Activated CD4-positive, alpha-beta T cell treated with anti-CD3 and anti-CD28 coated beads for 1 hour (primary cell): ENCODE data around the gene SLAMF1.
"Not testable (repeated sequence)": the region's sequence is repeated elsewhere in the genome, so short reads cannot be mapped to it uniquely, and the experiment has no call there.

ENCODE experiments used
- DNase-seq: peaks from one replicate; pipeline ENCODE4 v3.0.0-alpha.2; 2020

Gene SLAMF1

DNA sequence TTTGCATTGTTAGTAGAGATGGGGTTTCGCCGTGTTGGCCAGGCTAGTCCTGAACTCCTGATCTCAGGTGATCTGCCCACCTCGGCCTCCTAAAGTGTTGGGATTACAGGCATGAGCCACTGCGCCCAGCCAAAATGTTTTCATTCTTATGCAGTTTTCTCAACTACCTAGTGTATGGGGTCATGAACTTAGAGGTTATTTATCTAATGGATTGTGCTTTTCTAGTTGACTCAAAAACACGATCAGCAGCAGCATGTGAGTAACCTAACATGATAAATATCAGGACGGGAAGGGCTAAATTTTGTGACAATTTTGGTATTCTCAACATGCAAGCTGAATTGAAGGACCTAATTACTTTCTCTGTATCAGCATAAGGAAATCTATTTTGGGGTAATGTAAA, 58.4 kb downstream of the SLAMF1 start:
- no peak for DNase-seq

GRCh38 chr1:160584784-160585183, 62.1 kb downstream of the SLAMF1 start:
- DNase-seq: no peak

DNA sequence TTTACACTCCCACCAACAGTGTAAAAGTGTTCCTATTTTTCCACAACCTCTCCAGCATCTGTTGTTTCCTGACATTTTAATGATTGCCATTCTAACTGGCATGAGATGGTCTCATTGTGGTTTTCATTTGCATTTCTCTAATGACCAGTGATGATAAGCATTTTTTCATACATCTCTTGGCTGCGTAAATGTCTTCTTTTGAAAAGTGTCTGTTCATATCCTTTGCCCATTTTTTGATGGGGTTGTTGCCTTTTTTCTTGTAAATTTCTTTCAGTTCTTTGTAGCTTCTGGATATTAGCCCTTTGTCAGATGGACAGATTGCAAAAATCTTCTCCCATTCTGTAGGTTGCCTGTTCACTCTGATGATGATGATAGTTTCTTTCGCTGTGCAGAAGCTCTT, 63.9 kb downstream of the SLAMF1 start:
- DNase-seq: not testable (repeated sequence)

GRCh38 chr1:160581961-160582360, 64.9 kb downstream of the SLAMF1 start:
- DNase-seq: no peak

GRCh38 chr1:160580221-160580812, 66.5 kb downstream of the SLAMF1 start:
- no peak for DNase-seq

- no peak for DNase-seq
Observed at GRCh38 chr1:160579216-160579701, 67.6 kb downstream of the SLAMF1 start, which contains the start of gene CD84. Gene CD84, minus strand, starts transcription at chr1:160579496. Its CDS starts 59 bp downstream, at chr1:160579437.

- DNase-seq: no peak
Observed at GRCh38 chr1:160578525-160579191, 68.2 kb downstream of the SLAMF1 start.

GRCh38 chr1:160578175-160578524, 68.7 kb downstream of the SLAMF1 start:
- no peak for DNase-seq

GRCh38 chr1:160577671-160578070, 69.2 kb downstream of the SLAMF1 start:
- DNase-seq: no peak

- DNase-seq: no peak
Observed at GRCh38 chr1:160576884-160577283, 70.0 kb downstream of the SLAMF1 start.

DNA sequence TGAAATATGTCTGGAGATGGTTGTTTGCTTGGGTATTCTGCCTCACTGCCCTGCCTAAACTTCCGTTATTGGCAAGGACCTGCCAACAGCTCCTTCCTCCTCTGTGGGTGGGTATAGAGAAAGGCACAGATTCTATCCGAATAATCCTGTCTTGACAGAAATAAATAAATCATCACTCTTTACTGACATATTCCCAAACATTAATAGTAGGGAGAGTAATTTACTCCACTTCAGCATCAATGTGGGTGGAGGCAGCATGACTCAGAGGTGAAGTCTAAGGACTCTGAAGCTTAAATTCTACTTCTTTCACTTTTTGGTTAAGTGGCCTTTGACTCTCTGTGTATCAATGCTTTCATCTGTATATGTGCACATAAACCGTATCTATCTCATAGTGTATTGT, 70.5 kb downstream of the SLAMF1 start:
- DNase-seq: peak; percentile 26

GRCh38 chr1:160575112-160575664, 71.7 kb downstream of the SLAMF1 start:
- no peak for DNase-seq

DNA sequence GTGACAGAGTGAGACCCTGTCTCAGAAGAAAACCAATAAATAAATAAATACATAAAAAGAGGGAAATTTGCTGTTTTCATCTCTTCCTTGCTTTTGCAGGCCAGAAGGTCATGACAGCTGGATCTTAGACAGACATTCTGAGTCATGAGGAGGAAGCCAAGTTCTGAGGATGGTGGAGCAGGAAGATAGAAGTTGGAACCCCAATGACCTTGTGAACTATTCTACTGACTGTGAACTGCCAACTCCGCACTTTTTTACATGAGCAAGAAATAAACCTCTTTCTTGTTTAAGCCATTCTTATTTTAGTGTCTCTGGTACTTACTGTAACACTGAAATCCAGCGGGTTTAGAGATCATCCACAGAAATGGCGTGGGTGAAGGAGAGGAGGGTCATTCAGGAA, 76.0 kb downstream of the SLAMF1 start:
- no peak for DNase-seq

DNA sequence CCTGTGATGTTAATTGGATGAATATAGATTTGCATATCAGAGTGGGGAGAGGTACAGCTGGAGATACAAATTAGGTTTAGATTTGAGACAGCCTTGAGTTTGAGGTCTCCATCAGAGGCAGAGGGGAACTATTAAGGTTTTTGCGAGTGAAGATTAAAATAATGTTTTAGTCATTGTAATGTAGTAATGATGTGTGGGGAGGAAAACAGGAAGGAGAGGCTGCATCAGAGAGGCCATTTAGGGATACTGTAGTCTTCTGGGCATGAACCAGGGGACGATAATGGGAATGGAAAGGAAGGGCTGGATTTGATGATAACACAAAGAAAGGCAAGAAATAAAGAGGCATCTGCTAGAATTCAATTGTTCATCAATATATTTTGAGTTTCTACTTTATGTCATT, 77.0 kb downstream of the SLAMF1 start:
- no peak for DNase-seq

DNA sequence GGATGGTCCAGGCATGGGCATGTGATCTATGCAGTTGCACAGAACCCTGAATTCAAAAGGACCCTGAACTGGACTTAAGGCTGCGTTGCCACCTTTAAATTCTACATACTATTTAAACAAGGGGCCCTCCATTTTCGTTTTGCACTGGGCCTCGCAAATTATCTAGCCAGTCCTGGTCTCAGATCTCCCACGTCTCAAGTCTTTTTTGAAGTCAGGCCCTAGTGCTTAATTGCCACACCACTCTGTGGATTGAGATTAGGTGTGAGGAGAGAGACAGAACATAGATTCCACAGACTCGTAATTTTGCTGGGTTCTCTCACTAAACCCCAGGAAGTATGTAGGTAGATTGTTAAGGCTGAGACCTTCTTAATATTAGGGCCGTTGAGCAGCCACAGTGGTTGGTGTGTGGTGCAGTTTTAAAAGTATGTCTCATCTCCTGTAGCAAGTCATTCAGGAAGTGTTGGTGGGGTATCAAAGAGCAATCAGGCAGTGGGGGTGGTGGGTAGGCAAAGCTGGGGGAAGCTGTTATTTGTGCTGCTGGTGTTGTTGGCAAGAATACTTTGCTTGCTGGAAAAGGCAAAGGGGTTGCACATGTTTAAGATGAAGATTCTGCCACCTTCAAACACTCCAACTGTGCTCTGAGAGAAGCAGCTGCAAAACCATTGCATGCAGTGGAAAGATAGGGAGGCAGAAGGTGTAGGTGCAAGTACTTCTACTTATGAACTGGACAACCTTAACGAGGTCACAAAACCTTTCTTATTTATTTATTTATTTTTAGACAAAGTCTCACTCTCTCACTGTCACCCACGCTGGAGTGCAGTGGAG, 78.8 kb downstream of the SLAMF1 start:
- peak; percentile 48 for DNase-seq

GRCh38 chr1:160567341-160567740, 79.5 kb downstream of the SLAMF1 start:
- DNase-seq: no peak

GRCh38 chr1:160565564-160565963, 81.3 kb downstream of the SLAMF1 start:
- DNase-seq: no peak

DNA sequence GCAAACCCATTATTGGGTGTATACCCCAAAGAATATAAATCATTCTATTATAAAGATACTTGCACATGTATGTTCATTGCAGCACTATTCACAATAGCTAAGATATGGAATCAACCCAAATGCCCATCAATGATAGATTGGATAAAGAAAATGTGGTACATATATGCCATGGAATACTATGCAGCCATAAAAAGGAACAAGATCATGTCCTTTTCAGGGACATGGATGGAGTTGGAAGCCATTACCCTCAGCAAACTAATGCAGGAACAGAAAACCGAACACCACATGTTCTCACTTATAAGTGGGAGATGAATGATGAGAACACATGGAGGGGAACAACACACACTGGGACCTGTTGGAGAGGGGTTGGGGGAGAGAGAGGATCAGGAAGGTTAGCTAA, 83.6 kb downstream of the SLAMF1 start:
- not testable (repeated sequence) for DNase-seq

DNA sequence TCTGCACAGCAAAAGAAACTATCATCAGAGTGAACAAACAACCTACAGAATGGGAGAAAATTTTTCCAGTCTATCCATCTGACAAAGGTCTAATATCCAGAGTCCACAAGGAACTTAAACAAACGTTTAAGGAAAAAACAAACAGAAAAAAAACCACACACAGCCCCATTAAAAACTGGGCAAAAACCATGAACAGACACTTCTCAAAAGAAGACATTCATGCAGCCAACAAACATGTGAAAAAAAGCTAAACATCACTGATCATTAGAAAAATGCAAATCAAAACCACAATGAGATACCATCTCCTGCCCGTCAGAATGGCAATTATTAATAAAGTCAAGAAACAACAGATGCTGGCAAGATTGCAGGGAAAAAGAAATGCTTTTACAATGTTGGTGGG, 84.1 kb downstream of the SLAMF1 start:
- DNase-seq: not testable (repeated sequence)

GRCh38 chr1:160560806-160561205, 86.0 kb downstream of the SLAMF1 start:
- DNase-seq: no peak

GRCh38 chr1:160560045-160560705, 86.7 kb downstream of the SLAMF1 start:
- DNase-seq: no peak

DNA sequence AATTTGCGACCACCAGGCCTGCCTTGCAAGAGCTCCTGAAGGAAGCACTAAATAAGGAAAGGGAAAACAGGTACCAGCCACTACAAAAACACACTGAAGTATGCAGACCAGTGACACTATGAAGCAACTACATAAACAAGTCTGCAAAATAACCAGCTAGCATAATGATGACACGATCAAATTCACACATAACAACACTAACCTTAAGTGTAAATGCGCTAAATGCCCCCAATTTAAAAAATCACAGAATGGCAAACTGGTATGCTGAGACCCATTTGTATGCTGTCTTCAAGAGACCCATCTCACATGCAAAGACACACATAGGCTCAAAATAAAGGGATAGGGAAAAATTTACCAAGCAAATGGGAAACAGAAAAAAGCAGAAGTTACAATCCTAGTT, 87.4 kb downstream of the SLAMF1 start:
- DNase-seq: not testable (repeated sequence)
